Measurements from ENCODE around the gene BFSP1. TPM values are rescaled to one million over a fixed set of nuclear protein-coding genes. Genes with fewer than 3 reads are reported as not detected.

BFSP1 gene
- total RNA-seq, 4 donors from 2014 or later = 0.33 to 1.1 (median 0.64) TPM

DNA sequence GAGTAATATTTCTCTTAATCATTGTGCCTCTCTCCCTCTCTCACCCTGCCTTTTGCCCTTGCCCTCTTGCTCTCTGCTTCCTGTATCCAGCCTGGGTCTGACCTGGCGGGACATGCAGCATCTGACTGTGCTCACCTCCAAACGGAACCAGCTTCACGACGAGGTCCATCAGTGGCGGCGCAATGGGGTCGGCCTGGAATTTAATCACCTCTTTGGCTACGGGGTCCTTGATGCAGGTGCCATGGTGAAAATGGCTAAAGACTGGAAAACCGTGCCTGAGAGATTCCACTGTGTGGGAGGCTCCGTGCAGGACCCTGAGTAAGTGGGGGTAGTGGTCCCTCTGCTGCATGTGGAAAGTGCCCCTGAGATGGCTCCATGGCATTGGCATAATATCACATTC lies 65.9 kb downstream of the BFSP1 start:
- TF ChIP-seq, protein P1, sequence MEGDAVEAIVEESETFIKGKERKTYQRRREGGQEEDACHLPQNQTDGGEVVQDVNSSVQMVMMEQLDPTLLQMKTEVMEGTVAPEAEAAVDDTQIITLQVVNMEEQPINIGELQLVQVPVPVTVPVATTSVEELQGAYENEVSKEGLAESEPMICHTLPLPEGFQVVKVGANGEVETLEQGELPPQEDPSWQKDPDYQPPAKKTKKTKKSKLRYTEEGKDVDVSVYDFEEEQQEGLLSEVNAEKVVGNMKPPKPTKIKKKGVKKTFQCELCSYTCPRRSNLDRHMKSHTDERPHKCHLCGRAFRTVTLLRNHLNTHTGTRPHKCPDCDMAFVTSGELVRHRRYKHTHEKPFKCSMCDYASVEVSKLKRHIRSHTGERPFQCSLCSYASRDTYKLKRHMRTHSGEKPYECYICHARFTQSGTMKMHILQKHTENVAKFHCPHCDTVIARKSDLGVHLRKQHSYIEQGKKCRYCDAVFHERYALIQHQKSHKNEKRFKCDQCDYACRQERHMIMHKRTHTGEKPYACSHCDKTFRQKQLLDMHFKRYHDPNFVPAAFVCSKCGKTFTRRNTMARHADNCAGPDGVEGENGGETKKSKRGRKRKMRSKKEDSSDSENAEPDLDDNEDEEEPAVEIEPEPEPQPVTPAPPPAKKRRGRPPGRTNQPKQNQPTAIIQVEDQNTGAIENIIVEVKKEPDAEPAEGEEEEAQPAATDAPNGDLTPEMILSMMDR (IDR thresholded peaks at IDR 0.05; ENCODE audit: low read depth) = no peak

DNA sequence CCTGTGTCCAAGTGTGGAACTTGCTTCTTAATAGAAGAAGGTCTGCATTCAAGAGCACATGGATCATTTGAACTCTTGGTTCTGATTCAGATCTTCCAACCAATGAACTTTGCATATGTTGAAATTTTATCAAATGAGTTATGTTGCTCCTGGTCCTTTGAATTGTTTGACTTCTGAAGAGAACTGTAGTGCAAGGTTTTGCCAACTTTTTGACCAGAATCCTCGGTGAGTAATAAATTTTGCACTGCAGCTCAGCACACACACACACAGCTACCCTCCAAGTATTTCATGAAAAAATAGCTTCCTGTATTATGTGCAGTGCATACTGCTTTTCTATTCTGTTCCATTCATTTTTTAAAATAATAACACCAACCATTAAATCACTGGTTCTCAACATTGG lies 67.5 kb downstream of the BFSP1 start:
- TF ChIP-seq, protein P1 (IDR thresholded peaks at IDR 0.05; ENCODE audit: low read depth) = no peak

DNA sequence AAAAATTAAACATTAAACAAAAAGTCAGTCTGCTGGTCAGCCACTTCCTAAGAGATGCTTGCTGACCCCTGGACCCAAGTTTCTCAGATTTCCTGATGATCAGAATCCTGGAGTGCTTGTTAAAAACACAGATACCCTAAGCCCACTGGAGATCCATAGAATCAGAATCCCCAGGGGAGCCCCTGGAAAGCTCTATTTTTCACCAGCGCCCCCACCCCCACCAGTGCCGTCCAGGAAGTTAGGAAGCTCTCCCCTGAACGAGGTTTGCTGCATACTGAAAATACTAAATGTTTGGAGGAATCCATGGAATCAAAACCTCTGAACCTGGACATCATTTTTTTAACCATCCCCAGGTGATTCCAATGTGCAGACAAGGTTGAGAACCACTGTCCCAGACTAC lies 69.2 kb downstream of the BFSP1 start:
- TF ChIP-seq, protein P1 (IDR thresholded peaks at IDR 0.05; ENCODE audit: low read depth) = no peak

DNA sequence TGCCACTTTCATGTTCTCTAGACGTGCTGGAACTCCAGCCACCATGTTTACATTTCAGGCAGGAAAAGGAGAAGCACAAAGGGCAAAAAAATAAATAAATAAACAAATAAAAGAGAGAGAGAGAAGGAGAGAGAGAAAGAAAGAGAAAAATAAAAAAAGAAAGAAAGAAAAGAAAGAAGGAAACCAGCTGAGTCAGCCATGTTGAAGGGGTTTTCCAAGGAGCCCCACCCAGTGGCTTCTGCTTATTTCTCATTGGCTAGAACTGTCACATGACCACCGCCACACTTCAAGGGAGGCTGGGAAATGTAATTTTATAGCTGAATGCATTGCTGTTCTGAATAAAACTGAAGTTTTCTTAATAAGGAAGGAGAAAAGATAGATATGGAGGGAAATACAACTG lies 71.1 kb downstream of the BFSP1 start:
- TF ChIP-seq, protein P1 (IDR thresholded peaks at IDR 0.05; ENCODE audit: low read depth) = no peak

DNA sequence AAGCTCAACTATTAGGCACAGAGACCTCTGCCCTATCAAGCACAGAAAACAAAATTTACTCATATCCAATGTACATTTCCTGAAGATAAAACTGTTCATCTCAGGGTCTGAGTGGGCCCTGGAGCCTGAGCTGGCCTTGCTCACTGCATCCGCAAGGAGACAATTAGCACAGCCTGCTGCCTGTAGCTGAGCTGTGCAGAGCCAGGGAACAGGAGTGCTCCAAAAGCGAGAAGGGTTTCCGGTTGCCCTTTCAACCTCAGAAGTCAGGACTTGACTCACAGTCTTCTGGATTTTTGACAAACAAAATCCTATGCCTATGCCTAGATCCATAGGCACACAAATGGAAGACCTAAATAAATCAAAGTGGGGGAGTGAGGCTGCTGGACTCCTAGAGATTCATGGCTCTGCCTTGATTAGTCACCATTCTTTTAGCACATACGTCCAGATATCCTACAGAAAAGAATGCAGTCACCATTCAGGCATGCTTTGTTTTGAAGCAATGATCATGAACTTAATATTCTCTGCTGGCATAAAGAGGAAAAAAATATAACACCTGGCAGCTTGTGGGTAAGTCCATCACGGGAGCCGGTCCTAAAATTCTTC lies 73.5 kb downstream of the BFSP1 start:
- TF ChIP-seq, protein P1 (IDR thresholded peaks at IDR 0.05; ENCODE audit: low read depth) = no peak

DNA sequence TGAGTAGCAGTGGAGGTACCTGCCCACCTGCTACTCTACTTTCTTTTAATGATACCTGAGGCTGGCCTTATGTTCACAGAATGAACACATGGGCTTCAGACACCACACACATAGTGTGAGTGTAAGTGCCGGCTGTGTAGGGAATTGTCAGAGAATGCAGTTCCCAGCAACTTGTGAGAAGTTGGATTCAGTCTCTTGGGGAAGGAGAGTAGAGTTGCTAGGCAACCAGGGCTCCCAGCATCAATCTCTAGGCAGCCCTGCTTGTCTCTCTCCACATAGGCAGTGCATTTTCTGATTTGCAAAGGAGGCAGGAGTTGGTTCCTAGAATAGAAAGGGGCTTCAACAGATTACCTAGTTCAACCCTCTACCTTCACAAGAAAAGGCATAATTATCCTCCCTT lies 74.1 kb downstream of the BFSP1 start:
- TF ChIP-seq, protein P1 (IDR thresholded peaks at IDR 0.05; ENCODE audit: low read depth) = no peak

DNA sequence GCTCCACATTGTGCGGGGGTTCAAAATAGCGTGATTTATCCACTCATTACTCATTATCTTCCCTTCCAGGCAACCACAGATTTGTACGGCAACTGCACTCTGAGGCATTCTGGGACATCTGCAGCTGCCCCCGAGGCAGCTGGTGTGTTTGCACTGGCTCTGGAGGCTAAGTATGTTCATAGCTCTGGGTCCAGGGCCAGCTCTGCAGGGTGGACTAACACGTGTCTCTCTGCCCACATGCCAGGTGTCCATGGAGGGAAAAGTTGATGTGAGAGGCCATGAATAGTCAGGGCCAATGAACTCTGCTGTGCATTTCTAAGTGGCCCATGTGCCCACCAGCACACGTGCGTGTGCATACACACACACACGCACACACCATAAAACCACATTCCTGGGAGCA lies 74.9 kb downstream of the BFSP1 start:
- TF ChIP-seq, protein P1 (IDR thresholded peaks at IDR 0.05; ENCODE audit: low read depth) = no peak

Data from subcutaneous adipose tissue (tissue), 4 donors.